Peyer's patch (tissue), 4 donors: ENCODE data around the gene NCAM2.

Source experiments
- CTCF ChIP-seq, 6 experiments: fragments of 450-650 bp in 4 of 6; fragments of 200-600 bp in 2 of 6; sonication (generic) in 1 of 6; IDR thresholded peaks; one replicate each; pipeline ENCODE4 v1.5.1; 2017 to 2019; ENCODE audit warnings: antibody characterized with exemption in 6 of 6, mild to moderate bottlenecking in 3 of 6, moderate library complexity in 1 of 6
- POLR2A ChIP-seq, 2 donors: fragments of 450-650 bp; IDR thresholded peaks; one replicate each; pipeline ENCODE4 v1.5.1; 2017; ENCODE audit warnings: antibody characterized with exemption in 2 of 2, mild to moderate bottlenecking in 2 of 2, moderate library complexity in 2 of 2

GRCh38 chr21:21179619-21180298 is 181.6 kb downstream of the NCAM2 start:
- TF ChIP-seq CTCF (IDR thresholded peaks at IDR 0.05) (no peak), POLR2A (IDR thresholded peaks at IDR 0.05) (no peak)
